K562 (cell line): ENCODE results near the gene ATG7. TPM values are rescaled to one million over a fixed set of nuclear protein-coding genes. Genes with fewer than 3 reads are reported as not detected.
A peak's percentile ranks its signal among the peaks of the same experiment; 100 is the strongest.

Experiments
- ATAC-seq: fragments of 200-7000 bp; cut with Tn5 transposase; 3 replicates; pipeline ENCODE4 v1.9.1; 2020; ENCODE audit warnings: moderate library complexity
- BruUV-seq: library from RNA; stranded (reverse); fragments of 400-500 nt; replicated peaks from 2 replicates; lab custom pipeline; 2021; lab: Mats Ljungman, UMichigan
- CTCF ChIA-PET: fragments of 300-600 bp; formaldehyde crosslinking; extraction: SDS; loops from one replicate; lab custom pipeline; 2021; ENCODE audit warnings: low intra/inter-chr PET ratio; lab: Yijun Ruan, JAX
- POLR2A ChIA-PET: fragments of 300-600, 350-650 bp; sonication (Branson Sonifier 250); formaldehyde crosslinking; extraction: SDS; loops from one replicate; lab custom pipeline; 2021; ENCODE audit warnings: antibody characterized with exemption, inconsistent platforms; lab: Yijun Ruan, JAX
- DNase-seq, 4 experiments: peaks; one replicate each; pipeline versions ENCODE4 v3.0.0 to v3.0.0-alpha.2; 2011 to 2018; ENCODE audit warnings: low spot score in 3 of 4, mixed read lengths in 3 of 4; ENCODE audit errors: extremely low read depth in 1 of 4
- FAIRE-seq: peaks from 2 replicates; lab custom pipeline; 2011; peaks lifted over from hg19 to GRCh38; lab: Jason Lieb, UNC
- H2AFZ ChIP-seq: 2 replicates; pipeline ENCODE4 v1.6.0; 2011; ENCODE audit warnings: low read depth, low read length, control low read depth, inconsistent platforms
- H3K27ac ChIP-seq: fragments of 200-600 bp; 3 replicates; pipeline ENCODE4 v1.8.0; 2011; ENCODE audit warnings: low read depth, mild to moderate bottlenecking, control low read depth, inconsistent platforms, low read length, moderate library complexity, mixed read lengths; ENCODE audit errors: extremely low read depth
- H3K27me3 ChIP-seq, 2 experiments: fragments of 300-600 bp in 1 of 2; 2 replicates in 1 of 2; 3 replicates in 1 of 2; pipeline versions ENCODE4 v1.6.0 to v1.8.0; 2011; ENCODE audit warnings: inconsistent platforms in 2 of 2, low read length in 2 of 2, mild to moderate bottlenecking in 1 of 2, mixed read lengths in 1 of 2, moderate library complexity in 1 of 2; ENCODE audit not compliant: control insufficient read depth in 2 of 2, insufficient read depth in 2 of 2
- H3K36me3 ChIP-seq: fragments of 300-600 bp; 3 replicates; pipeline ENCODE4 v1.8.0; 2011; ENCODE audit warnings: mild to moderate bottlenecking, low read length, inconsistent platforms; ENCODE audit not compliant: control insufficient read depth, insufficient read depth
- H3K4me1 ChIP-seq, 2 experiments: fragments of 200-600 bp in 1 of 2; replicated peaks in 1 of 2; 2 replicates in 1 of 2; 3 replicates in 1 of 2; pipeline versions ENCODE4 v1.5.1 to v1.8.0; 2011; ENCODE audit warnings: inconsistent platforms in 2 of 2, low read length in 2 of 2, mild to moderate bottlenecking in 1 of 2, mixed read lengths in 1 of 2, moderate library complexity in 1 of 2; ENCODE audit not compliant: control insufficient read depth in 2 of 2, insufficient read depth in 2 of 2
- H3K4me2 ChIP-seq: 2 replicates; pipeline ENCODE4 v1.6.1; 2011; ENCODE audit warnings: low read length, control low read depth, inconsistent platforms, mixed read lengths; ENCODE audit not compliant: insufficient read depth
- H3K4me3 ChIP-seq: fragments of 200-600 bp; sonication (generic), shearing (Covaris generic); 2 replicates; pipeline ENCODE4 v1.5.1; 2016; ENCODE audit warnings: control low read depth, inconsistent platforms
- H3K79me2 ChIP-seq: fragments of 200-600 bp; 3 replicates; pipeline ENCODE4 v1.8.0; 2011; ENCODE audit warnings: low read length, inconsistent platforms; ENCODE audit not compliant: control insufficient read depth, insufficient read depth
- H3K9ac ChIP-seq, 2 experiments: 2 replicates each; pipeline versions ENCODE4 v1.6.0 to v1.6.1; 2011; ENCODE audit warnings: low read depth in 2 of 2, low read length in 2 of 2, control low read depth in 1 of 2, inconsistent platforms in 1 of 2, mild to moderate bottlenecking in 1 of 2, mixed read lengths in 1 of 2; ENCODE audit not compliant: insufficient read depth in 1 of 2
- H3K9me1 ChIP-seq: one replicate; pipeline ENCODE4 v1.6.0; 2011; ENCODE audit warnings: inconsistent platforms, mild to moderate bottlenecking, low read length, moderate library complexity; ENCODE audit not compliant: control insufficient read depth, insufficient read depth
- H3K9me3 ChIP-seq: replicated peaks from 2 replicates; pipeline ENCODE4 v1.5.1; 2011; ENCODE audit warnings: low read depth, low read length, inconsistent platforms; ENCODE audit not compliant: control insufficient read depth, insufficient read depth
- H4K20me1 ChIP-seq: replicated peaks from 2 replicates; pipeline ENCODE4 v1.6.1; 2011; ENCODE audit warnings: low read length, inconsistent platforms, mixed read lengths; ENCODE audit not compliant: control insufficient read depth, insufficient read depth
- ADNP ChIP-seq: fragments of 200-800 bp; sonication (Bioruptor generic); IDR thresholded peaks from 2 replicates; pipeline ENCODE4 v1.6.1; 2016; ENCODE audit warnings: missing genetic modification characterization, missing compliant biosample characterization
- CBX8 ChIP-seq: fragments of 200-600 bp; sonication (generic); IDR thresholded peaks from 2 replicates; pipeline ENCODE4 v1.6.1; 2012; ENCODE audit warnings: borderline replicate concordance, mixed run types, low read depth, mild to moderate bottlenecking, moderate library complexity, mixed read lengths, low read length, control low read depth, inconsistent platforms; ENCODE audit not compliant: poor library complexity, severe bottlenecking; ENCODE audit errors: extremely low read depth
- FOSL1 ChIP-seq: fragments of 200-800 bp; sonication (Bioruptor generic); conservative IDR thresholded peaks from 2 replicates; pipeline ENCODE4 v1.6.1; 2016; ENCODE audit warnings: missing genetic modification characterization, missing compliant biosample characterization
- JUND ChIP-seq, 2 experiments: IDR thresholded peaks; 2 replicates in 1 of 2; 3 replicates in 1 of 2; pipeline ENCODE4 v1.6.1; 2011; ENCODE audit warnings: borderline replicate concordance in 2 of 2, low read depth in 2 of 2, low read length in 2 of 2, improper control_type of control experiment in 1 of 2, missing biosample characterization in 1 of 2, missing genetic modification characterization in 1 of 2, missing genetic modification reagents in 1 of 2
- KDM1A ChIP-seq, 2 experiments: fragments of 450-650 bp; IDR thresholded peaks; 2 replicates each; pipeline ENCODE4 v1.6.1; 2016; ENCODE audit warnings: mild to moderate bottlenecking in 2 of 2
- KDM4B ChIP-seq, 2 experiments: fragments of 450-650 bp in 1 of 2; sonication (generic) in 1 of 2; IDR thresholded peaks; 2 replicates each; pipeline ENCODE4 v1.6.1; 2016 to 2017; ENCODE audit warnings: borderline replicate concordance in 2 of 2, antibody characterized with exemption in 1 of 2, low read depth in 1 of 2, mild to moderate bottlenecking in 1 of 2
- KDM5B ChIP-seq: fragments of 200-600 bp; sonication (generic); IDR thresholded peaks from 2 replicates; pipeline ENCODE4 v1.6.1; 2012; ENCODE audit warnings: low read depth, mild to moderate bottlenecking, moderate library complexity, low read length, control low read depth, inconsistent platforms; ENCODE audit not compliant: insufficient replicate concordance
- MEIS2 ChIP-seq: fragments of 450-650 bp; IDR thresholded peaks from 2 replicates; pipeline ENCODE4 v1.6.1; 2014; ENCODE audit warnings: mild to moderate bottlenecking; ENCODE audit not compliant: partially characterized antibody
- RB1 ChIP-seq: fragments of 450-650 bp; IDR thresholded peaks from 2 replicates; pipeline ENCODE4 v1.6.1; 2017; ENCODE audit warnings: low read depth, mild to moderate bottlenecking
- RBM25 ChIP-seq: fragments of 200-400 bp; formaldehyde crosslinking; IDR thresholded peaks from 2 replicates; pipeline ENCODE4 v1.6.1; 2018; ENCODE audit warnings: low read length, low read depth, moderate library complexity; ENCODE audit not compliant: severe bottlenecking
- RCOR1 ChIP-seq, 2 experiments: IDR thresholded peaks; 2 replicates each; pipeline ENCODE4 v1.6.1; 2012; ENCODE audit warnings: low read depth in 2 of 2, low read length in 2 of 2, borderline replicate concordance in 1 of 2, improper control_type of control experiment in 1 of 2
- TEAD1 ChIP-seq, 2 experiments: fragments of 450-650 bp in 1 of 2; sonication (generic) in 1 of 2; formaldehyde crosslinking; IDR thresholded peaks; 2 replicates each; pipeline versions ENCODE4 v1.4.0 to v1.8.0; 2020 to 2022; ENCODE audit warnings: mild to moderate bottlenecking in 2 of 2, missing genetic modification reagents in 1 of 2
- TRIM28 ChIP-seq: fragments of 450-650 bp; IDR thresholded peaks from 2 replicates; pipeline ENCODE4 v1.6.1; 2017
- ZNF184 ChIP-seq: sonication (generic); formaldehyde crosslinking; IDR thresholded peaks from 2 replicates; pipeline ENCODE4 v1.5.0; 2020; ENCODE audit warnings: missing genetic modification reagents
- WGBS: fragments of 100-300 bp; shearing (Covaris generic); methylation state at CpG from one replicate; pipeline ENCODE4 v1.1.6; 2016; ENCODE audit warnings: low coverage, mixed read lengths; ENCODE audit not compliant: insufficient coverage; ENCODE audit errors: missing lambda C conversion rate; 5-methylcytosine and 5-hydroxymethylcytosine counted together
- in situ Hi-C: fragments of 300-500 bp; cut with MboI; formaldehyde crosslinking; loops from 4 replicates; pipeline ENCODE4 v1.15.0; 2018; ENCODE audit warnings: inconsistent platforms, mixed read lengths
- intact Hi-C: fragments of 100-400 bp; cut with micrococcal nuclease; formaldehyde crosslinking; loops from 2 replicates; pipeline ENCODE4 v1.14.2; 2022
- polyA plus RNA-seq, 8 experiments: library from polyadenylated mRNA; depleted of rRNA in 4 of 8; stranded (reverse) in 5 of 8; unstranded in 3 of 8; fragments of >200 nt; fragmentation: Nextera tagmentation in 2 of 8; fragmentation: Illumina TruSeq in 1 of 8; extraction: Ambion mirVana in 2 of 8; extraction: Trizol in 1 of 8; gene quantifications; 2 replicates each; pipeline versions ENCODE4 v1.2.1 to v1.2.3, GENCODE V29; 2011 to 2014; ENCODE audit warnings: inconsistent platforms in 1 of 8, missing spikeins in 1 of 8
- total RNA-seq, 7 experiments: library from RNA; depleted of rRNA in 6 of 7; stranded (reverse); fragments of >200 nt in 6 of 7; fragmentation: Illumina TruSeq in 2 of 7; extraction: Trizol in 2 of 7; gene quantifications; 2 replicates each; pipeline versions ENCODE4 v1.2.1 to v1.2.3, GENCODE V29; 2011 to 2021; ENCODE audit warnings: low replicate concordance in 1 of 7
- TF ChIP-seq, protein P1 (sequence below): fragments of 250-450 bp; sonication (Bioruptor Pico); IDR thresholded peaks from 2 replicates; pipeline ENCODE4 v1.8.0; 2022; ENCODE audit warnings: moderate library complexity, mild to moderate bottlenecking, inconsistent platforms
- TF ChIP-seq, protein P2 (sequence below), 2 experiments: fragments of 450-650 bp; conservative IDR thresholded peaks; 2 replicates each; pipeline ENCODE4 v1.6.1; 2017; ENCODE audit warnings: mild to moderate bottlenecking in 2 of 2, moderate library complexity in 2 of 2

Gene ATG7
- total and polyA plus RNA-seq, 9 of the 15 experiments (the other 6 are each of a cell fraction or from before 2014, with no cell fraction given): 18.3 to 45.3 (median 33.6) TPM

DNA sequence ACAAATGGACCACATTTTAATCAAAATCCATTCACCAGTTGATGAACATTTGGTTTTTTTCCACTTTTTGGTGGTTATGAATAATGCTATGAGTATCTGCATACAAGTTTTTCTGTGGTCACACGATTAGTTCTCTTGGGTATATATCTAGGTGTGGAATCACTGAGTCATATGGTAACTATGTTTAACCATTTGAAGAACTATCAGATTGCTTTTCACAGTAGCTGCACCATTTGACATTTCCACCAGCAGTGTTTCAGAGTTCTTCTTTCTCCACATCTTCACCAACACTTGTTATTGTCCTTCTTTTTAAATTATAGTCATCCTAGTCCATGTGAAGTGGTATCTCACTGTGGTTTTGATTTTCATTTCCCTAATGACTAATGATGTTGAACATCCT, 33.3 kb upstream of the ATG7 start:
- 5% methylated on average over 1 of the region's 1 CpG for WGBS
- ATAC-seq: no peak
- Histone ChIP-seq H4K20me1 (no peaks in the 10 kb centered on the region), H3K9me3 (no peaks in the 10 kb centered on the region), H3K4me3 (no peak overlapping the region), H3K4me1 (no peaks in the 10 kb centered on the region), H2AFZ (no peak overlapping the region), H3K79me2 (no peaks in the 10 kb centered on the region), H3K27me3 (peaks cover 3 to 13% of the 10 kb centered on the region in 2 experiments; a peak in 3 of 5 replicates), H3K27ac (no peak overlapping the region), H3K9ac (no peak overlapping the region), H3K9me1 (no peaks in the 10 kb centered on the region), H3K36me3 (no peaks in the 10 kb centered on the region), H3K4me2 (no peak overlapping the region)
- POLR2A ChIA-PET: interaction anchor here (0.9 kb wide), 1 partner anchor 28 kb away, joined by 3 read pairs; no protein-coding TSS in a partner anchor
- no peak for FAIRE-seq
- intact Hi-C loops: no loop called here
- DNase-seq: no peak
- in situ Hi-C loops: loop anchor here (5.0 kb wide), 1 partner anchor 413 kb away; no protein-coding TSS in a partner anchor
- no peak for TF ChIP-seq KDM4B (IDR thresholded peaks at IDR 0.05; ENCODE audit: borderline replicate concordance in 2 of 2, low read depth in 1 of 2)
- no peak for TF ChIP-seq RB1
- TF ChIP-seq TRIM28: peak; percentile 51; the same call in 1 of the 2 replicates
- no peak for TF ChIP-seq MEIS2
- TF ChIP-seq JUND (IDR thresholded peaks at IDR 0.05; ENCODE audit: borderline replicate concordance, low read depth, low read length): peak; percentile 66; the same call in 1 of the 2 replicates
- peak; percentile 38; the same call in 1 of the 3 replicates for TF ChIP-seq JUND (tag; IDR thresholded peaks at IDR 0.05; ENCODE audit: borderline replicate concordance, low read depth, low read length)
- TF ChIP-seq, protein P1, sequence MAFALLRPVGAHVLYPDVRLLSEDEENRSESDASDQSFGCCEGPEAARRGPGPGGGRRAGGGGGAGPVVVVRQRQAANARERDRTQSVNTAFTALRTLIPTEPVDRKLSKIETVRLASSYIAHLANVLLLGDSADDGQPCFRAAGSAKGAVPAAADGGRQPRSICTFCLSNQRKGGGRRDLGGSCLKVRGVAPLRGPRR (CRISPR knock-in tag): no peak
- TF ChIP-seq KDM5B: no peak
- peak in 1 of 2 experiments; percentile 57; a peak in 2 of 4 replicates for TF ChIP-seq KDM1A (IDR thresholded peaks at IDR 0.05)
- 0 out of 2 replicates have a peak, but pooled peaks have one; percentile 27 for TF ChIP-seq ADNP (tag)
- TF ChIP-seq, protein P2, sequence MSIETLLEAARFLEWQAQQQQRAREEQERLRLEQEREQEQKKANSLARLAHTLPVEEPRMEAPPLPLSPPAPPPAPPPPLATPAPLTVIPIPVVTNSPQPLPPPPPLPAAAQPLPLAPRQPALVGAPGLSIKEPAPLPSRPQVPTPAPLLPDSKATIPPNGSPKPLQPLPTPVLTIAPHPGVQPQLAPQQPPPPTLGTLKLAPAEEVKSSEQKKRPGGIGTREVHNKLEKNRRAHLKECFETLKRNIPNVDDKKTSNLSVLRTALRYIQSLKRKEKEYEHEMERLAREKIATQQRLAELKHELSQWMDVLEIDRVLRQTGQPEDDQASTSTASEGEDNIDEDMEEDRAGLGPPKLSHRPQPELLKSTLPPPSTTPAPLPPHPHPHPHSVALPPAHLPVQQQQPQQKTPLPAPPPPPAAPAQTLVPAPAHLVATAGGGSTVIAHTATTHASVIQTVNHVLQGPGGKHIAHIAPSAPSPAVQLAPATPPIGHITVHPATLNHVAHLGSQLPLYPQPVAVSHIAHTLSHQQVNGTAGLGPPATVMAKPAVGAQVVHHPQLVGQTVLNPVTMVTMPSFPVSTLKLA (conservative IDR thresholded peaks at IDR 0.05): no peak
- TF ChIP-seq CBX8: no peak
- TF ChIP-seq RCOR1 (IDR thresholded peaks at IDR 0.05; ENCODE audit: borderline replicate concordance in 1 of 2, low read depth in 2 of 2, low read length in 2 of 2): peak in 1 of 2 experiments; percentile 34; a peak in 1 of 4 replicates
- TF ChIP-seq FOSL1 (tag): peak; percentile 98
- TF ChIP-seq TEAD1 (CRISPR knock-in tag; IDR thresholded peaks at IDR 0.05): peak in 1 of 2 experiments; percentile 13; a peak in 1 of 4 replicates
- peak; percentile 51 for TF ChIP-seq RBM25
- peak; percentile 87 for TF ChIP-seq ZNF184 (CRISPR knock-in tag)
- CTCF ChIA-PET: no interaction called here
- no TSS peak for BruUV-seq
